Measurements from ENCODE around the gene ELFN1.

Gene ELFN1

GRCh38 chr7:1737956-1738355 is 67.9 kb downstream of the ELFN1 start:
- TF ChIP-seq, protein P1, sequence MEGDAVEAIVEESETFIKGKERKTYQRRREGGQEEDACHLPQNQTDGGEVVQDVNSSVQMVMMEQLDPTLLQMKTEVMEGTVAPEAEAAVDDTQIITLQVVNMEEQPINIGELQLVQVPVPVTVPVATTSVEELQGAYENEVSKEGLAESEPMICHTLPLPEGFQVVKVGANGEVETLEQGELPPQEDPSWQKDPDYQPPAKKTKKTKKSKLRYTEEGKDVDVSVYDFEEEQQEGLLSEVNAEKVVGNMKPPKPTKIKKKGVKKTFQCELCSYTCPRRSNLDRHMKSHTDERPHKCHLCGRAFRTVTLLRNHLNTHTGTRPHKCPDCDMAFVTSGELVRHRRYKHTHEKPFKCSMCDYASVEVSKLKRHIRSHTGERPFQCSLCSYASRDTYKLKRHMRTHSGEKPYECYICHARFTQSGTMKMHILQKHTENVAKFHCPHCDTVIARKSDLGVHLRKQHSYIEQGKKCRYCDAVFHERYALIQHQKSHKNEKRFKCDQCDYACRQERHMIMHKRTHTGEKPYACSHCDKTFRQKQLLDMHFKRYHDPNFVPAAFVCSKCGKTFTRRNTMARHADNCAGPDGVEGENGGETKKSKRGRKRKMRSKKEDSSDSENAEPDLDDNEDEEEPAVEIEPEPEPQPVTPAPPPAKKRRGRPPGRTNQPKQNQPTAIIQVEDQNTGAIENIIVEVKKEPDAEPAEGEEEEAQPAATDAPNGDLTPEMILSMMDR (IDR thresholded peaks at IDR 0.05; ENCODE audit: control insufficient read depth, extremely low read depth, insufficient read depth): no peak
- no peak for DNase-seq (ENCODE audit: low read depth)
- H3K4me3 ChIP-seq (ENCODE audit: low read depth, low read length): no peak overlapping the region

- DNase-seq (ENCODE audit: low read depth): no peak
- TF ChIP-seq, protein P1 (IDR thresholded peaks at IDR 0.05; ENCODE audit: control insufficient read depth, extremely low read depth, insufficient read depth): no peak
- H3K4me3 ChIP-seq (ENCODE audit: low read depth, low read length): no peak overlapping the region
Measured at GRCh38 chr7:1738511-1738910, 68.4 kb downstream of the ELFN1 start.

DNA sequence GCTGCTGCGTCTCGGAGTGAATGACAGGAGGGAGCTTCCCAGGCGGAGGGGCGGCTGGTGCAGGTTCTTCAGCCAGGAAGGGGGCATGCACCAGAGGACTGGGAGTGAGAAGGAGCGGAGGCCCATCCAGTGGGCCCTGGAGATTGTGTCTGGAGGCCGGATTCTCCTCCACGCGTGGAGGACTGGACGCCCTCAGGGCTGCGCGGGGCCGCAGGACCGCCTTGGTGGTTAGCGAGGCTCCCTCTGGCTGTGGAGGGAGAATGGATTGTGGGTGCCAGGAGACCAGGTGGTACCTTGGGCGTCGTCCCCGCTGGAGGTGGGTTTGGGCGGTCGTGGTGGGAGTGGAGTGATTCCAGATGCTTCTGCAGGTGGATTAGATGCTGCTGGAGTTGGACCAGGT is 68.9 kb downstream of the ELFN1 start:
- H3K4me3 ChIP-seq (ENCODE audit: low read depth, low read length): no peak overlapping the region
- TF ChIP-seq, protein P1 (IDR thresholded peaks at IDR 0.05; ENCODE audit: control insufficient read depth, extremely low read depth, insufficient read depth): no peak
- no peak for DNase-seq (ENCODE audit: low read depth)

GRCh38 chr7:1739593-1739992 is 69.5 kb downstream of the ELFN1 start:
- DNase-seq (ENCODE audit: low read depth): no peak
- H3K4me3 ChIP-seq (ENCODE audit: low read depth, low read length): no peak overlapping the region
- TF ChIP-seq, protein P1 (IDR thresholded peaks at IDR 0.05; ENCODE audit: control insufficient read depth, extremely low read depth, insufficient read depth): no peak

DNA sequence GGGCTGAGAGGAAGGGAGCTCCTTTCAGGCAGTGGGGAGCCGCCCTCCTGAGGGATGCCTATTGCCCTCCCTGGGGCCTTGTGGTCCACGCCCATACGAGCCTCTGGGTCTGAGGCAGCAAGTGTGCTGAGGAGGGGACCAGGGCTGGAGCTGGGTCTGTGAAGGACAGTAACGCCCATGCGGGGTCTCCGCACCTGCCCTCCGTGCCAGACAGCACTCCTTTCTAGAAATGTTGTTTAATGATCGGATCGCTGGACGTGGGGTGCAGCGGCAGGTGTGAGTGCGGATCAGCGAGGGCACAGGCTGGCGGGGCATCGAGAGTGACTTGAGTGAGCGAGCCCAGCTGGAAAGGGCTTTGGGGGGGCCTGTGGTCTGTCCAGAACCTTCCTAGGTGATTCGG is 70.1 kb downstream of the ELFN1 start:
- DNase-seq (ENCODE audit: low read depth): no peak
- TF ChIP-seq, protein P1 (IDR thresholded peaks at IDR 0.05; ENCODE audit: control insufficient read depth, extremely low read depth, insufficient read depth): no peak
- H3K4me3 ChIP-seq (ENCODE audit: low read depth, low read length): no peak overlapping the region

DNA sequence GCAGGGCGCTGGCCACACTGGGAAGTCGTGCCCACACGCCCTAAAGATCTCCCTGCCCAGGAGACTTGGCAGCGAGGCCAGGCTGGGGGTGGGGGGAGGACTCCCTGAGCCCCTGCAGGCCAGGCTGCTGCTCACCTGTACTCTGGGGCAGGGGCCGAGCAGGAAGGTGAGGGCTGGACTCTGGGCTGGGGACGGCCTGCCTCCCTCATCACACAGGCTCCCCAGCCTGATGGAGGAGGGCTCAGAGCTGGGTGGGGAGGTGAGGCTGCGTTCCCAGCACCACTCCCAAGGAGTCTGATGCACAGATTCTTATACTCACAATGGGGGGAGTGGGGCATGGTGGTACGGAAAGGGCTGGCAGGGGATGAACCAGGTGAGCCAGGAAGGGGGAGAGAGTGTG is 71.2 kb downstream of the ELFN1 start:
- TF ChIP-seq, protein P1 (IDR thresholded peaks at IDR 0.05; ENCODE audit: control insufficient read depth, extremely low read depth, insufficient read depth): no peak
- DNase-seq (ENCODE audit: low read depth): no peak
- peak overlapping the region; percentile 68 for H3K4me3 ChIP-seq (ENCODE audit: low read depth, low read length)

DNA sequence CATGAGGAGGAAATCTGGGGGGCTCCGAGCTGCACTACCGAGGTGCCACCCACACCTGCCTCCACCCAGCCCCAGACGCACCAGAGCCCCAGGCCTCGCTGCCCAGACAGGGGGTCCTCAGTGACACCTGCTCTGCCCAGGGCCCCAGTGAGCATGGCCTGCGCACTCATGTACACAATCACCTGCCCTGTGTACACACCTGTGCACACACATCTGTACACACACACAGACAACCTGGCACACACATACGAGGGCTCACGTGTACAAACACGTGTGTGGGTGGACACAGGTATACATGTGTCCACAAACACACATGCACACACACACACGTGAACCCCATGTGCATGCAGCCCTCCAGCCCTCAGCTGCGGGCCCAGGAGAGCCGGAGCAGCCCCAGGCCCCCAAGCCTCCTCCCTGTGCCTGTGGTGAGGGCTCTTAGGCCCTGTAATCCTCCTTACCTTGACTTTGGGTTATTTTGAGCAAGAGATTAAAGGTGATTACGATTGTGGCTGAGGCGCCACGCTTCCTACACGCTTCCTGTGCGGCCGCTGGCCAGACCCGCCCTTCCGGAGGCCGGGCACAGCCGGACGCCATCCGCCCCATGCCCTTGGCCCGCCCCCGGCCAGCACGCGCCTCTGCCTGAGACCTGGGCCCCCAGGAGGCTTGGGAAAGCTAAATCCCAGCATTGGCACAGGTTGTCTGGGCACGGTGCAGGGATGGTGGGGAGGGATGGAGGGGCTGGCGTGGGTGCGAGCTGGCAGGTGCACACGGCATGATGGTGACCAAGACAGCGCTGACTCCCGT is 71.9 kb downstream of the ELFN1 start:
- TF ChIP-seq, protein P1 (IDR thresholded peaks at IDR 0.05; ENCODE audit: control insufficient read depth, extremely low read depth, insufficient read depth): no peak
- peak overlapping the region; percentile 68 for H3K4me3 ChIP-seq (ENCODE audit: low read depth, low read length)

More for the DNA sequence above, 71.9 kb downstream of the ELFN1 start:
- peak; percentile 50 for DNase-seq (ENCODE audit: low read depth)
